MM.1S (cell line): ENCODE data around the gene XKRX.

Experiments
- DNase-seq: peaks from one replicate; pipeline ENCODE4 v3.0.0-alpha.2; 2015
- H2AFZ ChIP-seq: fragments of 300-600 bp; sonication (generic); 2 replicates; pipeline ENCODE4 v1.6.0; 2016; ENCODE audit warnings: antibody characterized with exemption, low read length
- H3F3A ChIP-seq: fragments of 300-600 bp; sonication (generic); 2 replicates; pipeline ENCODE4 v1.6.1; 2016; ENCODE audit warnings: mild to moderate bottlenecking, antibody characterized with exemption, low read length, moderate library complexity, mixed read lengths; ENCODE audit not compliant: insufficient read depth
- H3K27ac ChIP-seq: fragments of 300-600 bp; sonication (generic); 2 replicates; pipeline ENCODE4 v1.5.1; 2016; ENCODE audit warnings: mild to moderate bottlenecking, low read length
- H3K27me3 ChIP-seq: fragments of 300-600 bp; sonication (generic); replicated peaks from 2 replicates; pipeline ENCODE4 v1.6.0; 2016; ENCODE audit warnings: low read length; ENCODE audit not compliant: insufficient read depth
- H3K36me3 ChIP-seq: fragments of 300-600 bp; sonication (generic); replicated peaks from 2 replicates; pipeline ENCODE4 v1.6.1; 2016; ENCODE audit warnings: mild to moderate bottlenecking, low read length, mixed read lengths; ENCODE audit not compliant: insufficient read depth
- H3K4me1 ChIP-seq: fragments of 300-600 bp; sonication (generic); 2 replicates; pipeline ENCODE4 v1.6.1; 2016; ENCODE audit warnings: low read length, mixed read lengths
- H3K4me2 ChIP-seq: fragments of 300-600 bp; sonication (generic); 2 replicates; pipeline ENCODE4 v1.6.0; 2016; ENCODE audit warnings: low read depth, low read length
- H3K4me3 ChIP-seq: fragments of 300-600 bp; sonication (generic); 2 replicates; pipeline ENCODE4 v1.5.1; 2016; ENCODE audit warnings: low read length, mixed read lengths
- H3K79me2 ChIP-seq: fragments of 300-600 bp; sonication (generic); 2 replicates; pipeline ENCODE4 v1.6.1; 2016; ENCODE audit warnings: mixed run types, low read length, mixed read lengths
- H3K9ac ChIP-seq: fragments of 300-600 bp; sonication (generic); 2 replicates; pipeline ENCODE4 v1.6.1; 2016; ENCODE audit warnings: low read length, mixed read lengths
- H3K9me2 ChIP-seq: fragments of 300-600 bp; sonication (generic); replicated peaks from 2 replicates; pipeline ENCODE4 v1.6.1; 2016; ENCODE audit warnings: mild to moderate bottlenecking, low read length, mixed read lengths; ENCODE audit not compliant: insufficient read depth
- H3K9me3 ChIP-seq: fragments of 300-600 bp; sonication (generic); replicated peaks from 2 replicates; pipeline ENCODE4 v1.6.1; 2016; ENCODE audit warnings: mild to moderate bottlenecking, low read length, mixed read lengths; ENCODE audit not compliant: insufficient read depth
- H4K20me1 ChIP-seq: fragments of 300-600 bp; sonication (generic); 2 replicates; pipeline ENCODE4 v1.6.1; 2016; ENCODE audit warnings: mild to moderate bottlenecking, low read length, moderate library complexity, mixed read lengths; ENCODE audit not compliant: insufficient read depth
- CTCF ChIP-seq: fragments of 300-600 bp; sonication (generic); IDR thresholded peaks from 2 replicates; pipeline ENCODE4 v1.5.1; 2016; ENCODE audit warnings: antibody characterized with exemption, low read length, mixed read lengths
- EZH2 ChIP-seq: fragments of 300-600 bp; sonication (generic); optimal IDR thresholded peaks from 2 replicates; pipeline ENCODE3; 2017; ENCODE audit warnings: low read depth, mild to moderate bottlenecking, antibody characterized with exemption, low read length, mixed read lengths
- EZH2phosphoT487 ChIP-seq: fragments of 300-600 bp; sonication (generic); IDR thresholded peaks from 2 replicates; pipeline ENCODE4 v1.6.1; 2018; ENCODE audit warnings: antibody characterized with exemption, low read length

XKRX gene

DNA sequence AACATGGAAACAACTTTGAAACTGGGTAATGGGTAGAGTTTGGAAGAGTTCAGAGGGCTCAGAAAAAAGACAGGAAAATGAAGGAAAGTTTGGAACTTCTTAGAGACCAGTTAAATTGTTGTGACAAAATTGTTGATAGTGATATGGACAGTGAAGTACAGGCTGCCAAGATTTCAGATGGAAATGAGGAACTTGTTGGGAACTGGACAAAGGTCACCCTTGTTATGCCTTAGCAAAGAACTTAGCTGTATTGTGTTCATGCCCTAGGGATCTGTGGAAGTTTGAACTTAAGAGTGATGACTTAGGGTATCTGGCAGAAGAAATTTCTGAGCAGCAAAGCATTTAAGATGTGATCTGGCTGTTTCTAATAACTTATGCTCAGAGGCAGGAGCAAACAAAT, 35.6 kb upstream of the XKRX start:
- no peak for DNase-seq
- Histone ChIP-seq H3K4me3 (no peak overlapping the region), H3K9me3 (no peaks in the 10 kb centered on the region), H3K4me1 (no peaks in the 10 kb centered on the region), H3K79me2 (no peaks in the 10 kb centered on the region), H4K20me1 (no peaks in the 10 kb centered on the region), H3K9me2 (no peaks in the 10 kb centered on the region), H3K27me3 (no peaks in the 10 kb centered on the region), H3K36me3 (no peaks in the 10 kb centered on the region), H2AFZ (no peak overlapping the region), H3K9ac (no peak overlapping the region), H3K27ac (no peak overlapping the region), H3K4me2 (no peak overlapping the region), H3F3A (no peaks in the 10 kb centered on the region)
- TF ChIP-seq EZH2phosphoT487 = no peak
- TF ChIP-seq CTCF = no peak
- TF ChIP-seq EZH2 = no peak

DNA sequence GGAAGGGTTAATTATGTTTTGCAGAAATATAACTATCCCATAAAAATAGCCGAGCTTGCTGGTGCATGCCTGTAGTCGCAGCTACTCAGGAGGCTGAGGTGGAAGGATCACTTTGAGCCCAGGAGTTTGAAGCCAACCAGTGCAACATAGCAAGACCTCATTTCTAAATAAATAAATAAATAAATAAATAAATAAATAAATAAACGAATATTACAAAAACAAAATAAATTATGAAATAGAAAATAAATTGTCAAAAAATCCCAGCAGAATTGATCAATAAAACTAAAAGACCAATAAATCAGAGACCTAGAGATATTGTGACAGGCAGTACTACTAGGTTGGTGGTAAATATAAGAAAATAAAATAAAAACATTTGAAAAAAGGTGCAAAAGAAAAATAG, 34.1 kb upstream of the XKRX start:
- no peaks in the 10 kb centered on the region for H3K9me2 ChIP-seq
- no peak overlapping the region for H3K9ac ChIP-seq
- H3K4me1 ChIP-seq = no peaks in the 10 kb centered on the region
- H3K9me3 ChIP-seq = no peaks in the 10 kb centered on the region
- H4K20me1 ChIP-seq = no peaks in the 10 kb centered on the region
- H3F3A ChIP-seq = no peaks in the 10 kb centered on the region
- H3K27me3 ChIP-seq = no peaks in the 10 kb centered on the region
- H3K79me2 ChIP-seq = no peaks in the 10 kb centered on the region
- H3K4me2 ChIP-seq = no peak overlapping the region
- H3K27ac ChIP-seq = no peak overlapping the region
- H3K4me3 ChIP-seq = no peak overlapping the region
- H2AFZ ChIP-seq = no peak overlapping the region
- no peak for TF ChIP-seq CTCF
- no peak for TF ChIP-seq EZH2
- no peak for TF ChIP-seq EZH2phosphoT487
- H3K36me3 ChIP-seq = no peaks in the 10 kb centered on the region
- no peak for DNase-seq

DNA sequence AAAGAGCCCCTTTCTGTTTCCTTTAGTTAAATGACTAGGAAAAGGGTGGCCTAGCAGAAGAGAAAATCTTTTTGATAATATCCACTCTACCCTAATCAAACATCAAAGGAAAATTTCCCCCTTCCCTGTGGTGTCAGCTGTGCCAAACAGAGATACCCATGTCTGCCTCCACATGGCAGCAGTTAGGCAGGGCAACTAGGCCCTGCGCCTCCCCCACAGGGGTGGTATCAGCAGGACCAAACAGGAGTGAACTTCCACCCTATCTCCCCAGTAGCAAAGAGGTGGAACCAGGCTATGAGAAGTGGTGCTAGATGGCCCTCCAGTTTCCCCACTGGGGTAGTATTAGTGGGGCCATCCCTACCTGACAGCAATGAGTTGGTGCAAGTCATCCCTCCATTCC, 19.8 kb upstream of the XKRX start:
- Histone ChIP-seq H3K36me3 (no peaks in the 10 kb centered on the region), H3K9me3 (no peaks in the 10 kb centered on the region), H2AFZ (no peak overlapping the region), H3K9ac (no peak overlapping the region), H3K79me2 (no peaks in the 10 kb centered on the region), H3K27me3 (no peaks in the 10 kb centered on the region), H3F3A (no peaks in the 10 kb centered on the region), H3K4me1 (no peaks in the 10 kb centered on the region), H3K4me2 (no peak overlapping the region), H4K20me1 (no peaks in the 10 kb centered on the region), H3K4me3 (no peak overlapping the region), H3K27ac (no peak overlapping the region), H3K9me2 (no peaks in the 10 kb centered on the region)
- no peak for DNase-seq
- TF ChIP-seq EZH2phosphoT487 = no peak
- TF ChIP-seq EZH2 = no peak
- no peak for TF ChIP-seq CTCF
